GM23338 (cell line): ENCODE data around the gene HEPACAM. TPM values are rescaled to one million over a fixed set of nuclear protein-coding genes. Genes with fewer than 3 reads are reported as not detected.

Source experiments
- ATAC-seq: fragments of 200-7000 bp; cut with Tn5 transposase; 3 replicates; pipeline ENCODE4 v1.9.1; 2020
- DNase-seq: peaks from one replicate; pipeline ENCODE4 v3.0.0-alpha.2; 2015; ENCODE audit warnings: low spot score
- H2AFZ ChIP-seq: fragments of 200-600 bp; sonication (generic); 2 replicates; pipeline ENCODE4 v1.8.0; 2016; ENCODE audit warnings: antibody characterized with exemption, mild to moderate bottlenecking, moderate library complexity
- H3F3A ChIP-seq: fragments of 200-600 bp; sonication (generic); replicated peaks from 2 replicates; pipeline ENCODE4 v1.8.0; 2017; ENCODE audit warnings: antibody characterized with exemption, mixed run types, low read depth
- H3K27ac ChIP-seq: fragments of 200-600 bp; sonication (generic); 2 replicates; pipeline ENCODE4 v1.6.1; 2016; ENCODE audit warnings: low read depth
- H3K27me3 ChIP-seq: fragments of 200-600 bp; sonication (generic); 2 replicates; pipeline ENCODE4 v1.8.0; 2016; ENCODE audit warnings: mild to moderate bottlenecking, mixed run types, moderate library complexity; ENCODE audit not compliant: insufficient read depth
- H3K36me3 ChIP-seq: fragments of 200-600 bp; sonication (generic); 2 replicates; pipeline ENCODE4 v1.8.0; 2016; ENCODE audit warnings: mild to moderate bottlenecking; ENCODE audit not compliant: insufficient read depth
- H3K4me1 ChIP-seq: fragments of 200-600 bp; sonication (generic); 2 replicates; pipeline ENCODE4 v1.8.0; 2016; ENCODE audit warnings: mild to moderate bottlenecking, moderate library complexity; ENCODE audit not compliant: insufficient read depth
- H3K4me2 ChIP-seq: fragments of 200-600 bp; sonication (generic); 2 replicates; pipeline ENCODE4 v1.7.1; 2017; ENCODE audit warnings: mixed run types
- H3K4me3 ChIP-seq: fragments of 200-600 bp; sonication (generic); 2 replicates; pipeline ENCODE4 v1.6.1; 2016; ENCODE audit warnings: mixed run types
- H3K79me2 ChIP-seq: fragments of 200-600 bp; sonication (generic); replicated peaks from 2 replicates; pipeline ENCODE4 v1.8.0; 2017; ENCODE audit warnings: mild to moderate bottlenecking; ENCODE audit not compliant: insufficient read depth
- H3K9me2 ChIP-seq: fragments of 200-600 bp; sonication (generic); 2 replicates; pipeline ENCODE4 v1.8.0; 2017; ENCODE audit not compliant: insufficient read depth
- H4K20me1 ChIP-seq: fragments of 200-600 bp; sonication (generic); replicated peaks from 2 replicates; pipeline ENCODE4 v1.8.0; 2017; ENCODE audit warnings: mild to moderate bottlenecking; ENCODE audit not compliant: insufficient read depth
- H3K27ac Mint-ChIP-seq: 2 replicates; pipeline ENCODE4 v1.8.0; 2020; ENCODE audit warnings: inconsistent platforms, mild to moderate bottlenecking, moderate library complexity, mixed read lengths
- H3K27me3 Mint-ChIP-seq: 3 replicates; pipeline ENCODE4 v1.8.0; 2022; ENCODE audit warnings: low read depth, mild to moderate bottlenecking, moderate library complexity, mixed read lengths, inconsistent platforms; ENCODE audit not compliant: insufficient read depth, poor library complexity
- H3K36me3 Mint-ChIP-seq: 3 replicates; pipeline ENCODE4 v1.8.0; 2021; ENCODE audit warnings: low read depth, mild to moderate bottlenecking, inconsistent platforms, moderate library complexity, mixed read lengths
- H3K4me1 Mint-ChIP-seq: 3 replicates; pipeline ENCODE4 v1.8.0; 2020; ENCODE audit warnings: mild to moderate bottlenecking, inconsistent platforms, mixed read lengths
- H3K4me3 Mint-ChIP-seq: 3 replicates; pipeline ENCODE4 v1.8.0; 2021; ENCODE audit warnings: moderate library complexity, mild to moderate bottlenecking, inconsistent platforms, mixed read lengths
- H3K9me3 Mint-ChIP-seq: 3 replicates; pipeline ENCODE4 v1.8.0; 2020; ENCODE audit warnings: moderate library complexity, mild to moderate bottlenecking, inconsistent platforms, mixed read lengths
- CREB1 ChIP-seq: fragments of 250-450 bp; sonication (Bioruptor Pico); IDR thresholded peaks from 2 replicates; pipeline ENCODE4 v1.5.0; 2020; ENCODE audit warnings: low read depth, mild to moderate bottlenecking, moderate library complexity
- ETS1 ChIP-seq: IDR thresholded peaks from 2 replicates; pipeline ENCODE4 v1.6.1; 2016; ENCODE audit warnings: antibody characterized with exemption
- EZH2 ChIP-seq: fragments of 200-600 bp; sonication (generic); IDR thresholded peaks from one replicate; pipeline ENCODE4 v1.8.0; 2017; ENCODE audit warnings: antibody characterized with exemption, mild to moderate bottlenecking, low read depth; ENCODE audit not compliant: unreplicated experiment
- EZH2phosphoT487 ChIP-seq: fragments of 200-600 bp; sonication (generic); IDR thresholded peaks from one replicate; pipeline ENCODE4 v1.8.1; 2018; ENCODE audit warnings: antibody characterized with exemption; ENCODE audit not compliant: unreplicated experiment
- JUNB ChIP-seq: IDR thresholded peaks from one replicate; pipeline ENCODE4 v1.6.1; 2016; ENCODE audit warnings: antibody characterized with exemption; ENCODE audit not compliant: unreplicated experiment
- NANOG ChIP-seq: IDR thresholded peaks from 2 replicates; pipeline ENCODE4 v1.6.1; 2016; ENCODE audit warnings: antibody characterized with exemption, borderline replicate concordance
- POLR2AphosphoS5 ChIP-seq: IDR thresholded peaks from 2 replicates; pipeline ENCODE4 v1.6.1; 2016; ENCODE audit warnings: antibody characterized with exemption, low read depth
- REST ChIP-seq: IDR thresholded peaks from one replicate; pipeline ENCODE4 v1.6.1; 2018; ENCODE audit warnings: antibody characterized with exemption; ENCODE audit not compliant: unreplicated experiment
- STAT1 ChIP-seq: IDR thresholded peaks from one replicate; pipeline ENCODE4 v1.6.1; 2016; ENCODE audit warnings: antibody characterized with exemption; ENCODE audit not compliant: unreplicated experiment
- ZNF114 ChIP-seq: fragments of 250-450 bp; sonication (Bioruptor Pico); IDR thresholded peaks from 2 replicates; pipeline ENCODE4 v1.5.0; 2020; ENCODE audit warnings: mild to moderate bottlenecking, moderate library complexity
- ZNF331 ChIP-seq: fragments of 250-450 bp; sonication (Bioruptor Pico); IDR thresholded peaks from 2 replicates; pipeline ENCODE4 v1.5.0; 2020; ENCODE audit warnings: low read depth, mild to moderate bottlenecking, moderate library complexity
- ZNF462 ChIP-seq: fragments of 250-450 bp; sonication (Bioruptor Pico); IDR thresholded peaks from 2 replicates; pipeline ENCODE4 v1.5.0; 2020; ENCODE audit warnings: mild to moderate bottlenecking, moderate library complexity
- polyA plus RNA-seq: library from polyadenylated mRNA; unstranded; fragments of >200 nt; fragmentation: Nextera tagmentation; extraction: Ambion mirVana; gene quantifications from 2 replicates; pipeline ENCODE4 v1.2.1, GENCODE V29; 2016
- total RNA-seq: library from RNA; depleted of rRNA; stranded (reverse); fragments of >200 nt; shearing (Covaris generic); gene quantifications from 2 replicates; pipeline ENCODE4 v1.2.3, GENCODE V29; 2014
- TF ChIP-seq, protein P1 (sequence below), 2 experiments: fragments of 200-600 bp in 1 of 2; sonication (generic) in 1 of 2; conservative IDR thresholded peaks; 2 replicates each; pipeline versions ENCODE4 v1.5.1 to v1.6.1; 2016 to 2017; ENCODE audit warnings: antibody characterized with exemption in 2 of 2, low read depth in 2 of 2, mild to moderate bottlenecking in 2 of 2, moderate library complexity in 1 of 2

The HEPACAM gene
- total and polyA plus RNA-seq, 2 experiments from 2014 or later = 0.17 TPM; not detected in 1

DNA sequence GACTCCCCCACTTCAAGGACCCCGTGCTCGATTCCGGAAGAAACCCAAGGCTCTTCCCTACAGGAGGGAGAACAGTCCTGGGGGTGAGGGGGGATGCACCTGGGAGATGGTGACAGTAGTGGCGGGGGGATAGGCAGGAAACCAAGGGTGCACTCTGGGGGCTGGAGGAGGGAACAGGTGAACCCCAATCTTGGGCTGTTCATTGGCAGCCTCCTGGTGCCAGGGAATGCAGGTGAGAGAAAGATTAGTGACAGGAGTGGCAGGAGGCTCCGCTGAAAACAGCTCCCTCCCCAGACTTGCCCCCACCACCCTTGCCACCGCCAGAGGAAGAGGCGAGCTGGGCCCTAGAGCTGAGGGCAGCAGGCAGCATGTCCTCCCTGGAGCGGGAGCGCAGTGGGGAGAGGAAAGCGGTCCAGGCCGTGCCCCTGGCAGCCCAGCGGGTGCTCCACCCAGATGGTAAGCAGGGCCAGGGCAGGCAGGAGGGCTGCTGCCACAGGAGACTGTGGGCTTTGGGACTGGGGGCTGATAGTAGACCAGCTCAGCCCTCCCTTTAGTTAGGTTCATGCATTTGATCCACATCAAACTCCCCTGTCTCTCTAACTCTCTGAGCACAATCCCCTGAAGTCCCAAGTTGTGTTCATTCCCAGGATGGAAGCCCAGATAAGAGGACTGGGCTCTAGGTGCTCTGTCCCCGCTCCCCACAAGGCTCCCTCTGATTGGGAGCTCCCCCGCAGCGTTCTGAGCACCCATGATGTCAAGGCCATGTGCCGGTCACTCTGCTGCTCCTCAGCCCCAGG is 56.2 kb downstream of the HEPACAM start:
- Mint-ChIP-seq H3K4me1 (peaks cover 26% of the 10 kb centered on the region), H3K9me3 (no peaks in the 10 kb centered on the region; the same call in 2 of the 3 replicates), H3K27me3 (peaks cover 32% of the 10 kb centered on the region), H3K36me3 (no peaks in the 10 kb centered on the region), H3K27ac (no peak overlapping the region), H3K4me3 (no peak overlapping the region)
- H3K4me2 ChIP-seq = no peak overlapping the region
- H3K4me1 ChIP-seq = peaks cover 13% of the 10 kb centered on the region; the same call in 1 of the 2 replicates
- no peak overlapping the region for H3K27ac ChIP-seq
- DNase-seq (no peak), ATAC-seq (no peak)
- no peaks in the 10 kb centered on the region for H3K36me3 ChIP-seq
- peaks cover 5% of the 10 kb centered on the region; the same call in 1 of the 2 replicates for H3K9me2 ChIP-seq
- TF ChIP-seq ZNF114 = no peak
- TF ChIP-seq REST = no peak
- TF ChIP-seq STAT1 = no peak
- TF ChIP-seq EZH2 = no peak
- no peak for TF ChIP-seq ZNF462
- TF ChIP-seq POLR2AphosphoS5 = no peak
- TF ChIP-seq CREB1 (CRISPR knock-in tag) = no peak
- no peak for TF ChIP-seq ZNF331 (CRISPR knock-in tag)
- TF ChIP-seq, protein P1, sequence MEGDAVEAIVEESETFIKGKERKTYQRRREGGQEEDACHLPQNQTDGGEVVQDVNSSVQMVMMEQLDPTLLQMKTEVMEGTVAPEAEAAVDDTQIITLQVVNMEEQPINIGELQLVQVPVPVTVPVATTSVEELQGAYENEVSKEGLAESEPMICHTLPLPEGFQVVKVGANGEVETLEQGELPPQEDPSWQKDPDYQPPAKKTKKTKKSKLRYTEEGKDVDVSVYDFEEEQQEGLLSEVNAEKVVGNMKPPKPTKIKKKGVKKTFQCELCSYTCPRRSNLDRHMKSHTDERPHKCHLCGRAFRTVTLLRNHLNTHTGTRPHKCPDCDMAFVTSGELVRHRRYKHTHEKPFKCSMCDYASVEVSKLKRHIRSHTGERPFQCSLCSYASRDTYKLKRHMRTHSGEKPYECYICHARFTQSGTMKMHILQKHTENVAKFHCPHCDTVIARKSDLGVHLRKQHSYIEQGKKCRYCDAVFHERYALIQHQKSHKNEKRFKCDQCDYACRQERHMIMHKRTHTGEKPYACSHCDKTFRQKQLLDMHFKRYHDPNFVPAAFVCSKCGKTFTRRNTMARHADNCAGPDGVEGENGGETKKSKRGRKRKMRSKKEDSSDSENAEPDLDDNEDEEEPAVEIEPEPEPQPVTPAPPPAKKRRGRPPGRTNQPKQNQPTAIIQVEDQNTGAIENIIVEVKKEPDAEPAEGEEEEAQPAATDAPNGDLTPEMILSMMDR (conservative IDR thresholded peaks at IDR 0.05; ENCODE audit: low read depth in 2 of 2) = no peak
- no peak for TF ChIP-seq JUNB
- TF ChIP-seq ETS1 = no peak
- TF ChIP-seq NANOG = no peak
- no peak for TF ChIP-seq EZH2phosphoT487
- H4K20me1 ChIP-seq = no peaks in the 10 kb centered on the region
- peaks cover 27% of the 10 kb centered on the region for H3K27me3 ChIP-seq
- H3F3A ChIP-seq = no peaks in the 10 kb centered on the region
- no peak overlapping the region for H2AFZ ChIP-seq
- H3K79me2 ChIP-seq = no peaks in the 10 kb centered on the region
- no peak overlapping the region for H3K4me3 ChIP-seq
